Stimulated activated CD4-positive, alpha-beta T cell treated with anti-CD3 and anti-CD28 coated beads, Interleukin-12 subunit alpha, Interleukin-12 subunit beta, amount 100 ng/mL, for 4 hours (primary cell): ENCODE measurements around the gene CA10.

Source experiments
- DNase-seq: peaks from one replicate; pipeline ENCODE4 v3.0.0-alpha.2; 2020

Gene CA10

DNA sequence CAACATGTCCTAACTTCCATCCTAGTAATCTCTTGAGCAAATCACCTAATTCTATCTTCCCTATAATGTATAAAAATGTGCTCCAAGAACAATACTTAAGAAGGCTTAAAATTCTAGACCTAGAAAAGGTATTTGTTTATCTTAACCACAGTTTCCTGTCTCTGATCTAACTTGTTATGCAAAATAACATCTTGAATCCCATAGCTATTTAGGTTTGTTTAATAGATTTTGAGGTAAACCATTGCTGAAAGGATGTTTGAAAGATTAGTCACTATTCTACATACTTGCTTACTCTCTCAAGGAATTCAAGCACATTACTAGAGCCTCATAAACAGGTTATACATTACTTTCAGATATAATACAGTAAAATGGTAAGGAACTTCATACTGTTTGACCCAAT, 13.0 kb downstream of the CA10 start:
- no peak for DNase-seq

DNA sequence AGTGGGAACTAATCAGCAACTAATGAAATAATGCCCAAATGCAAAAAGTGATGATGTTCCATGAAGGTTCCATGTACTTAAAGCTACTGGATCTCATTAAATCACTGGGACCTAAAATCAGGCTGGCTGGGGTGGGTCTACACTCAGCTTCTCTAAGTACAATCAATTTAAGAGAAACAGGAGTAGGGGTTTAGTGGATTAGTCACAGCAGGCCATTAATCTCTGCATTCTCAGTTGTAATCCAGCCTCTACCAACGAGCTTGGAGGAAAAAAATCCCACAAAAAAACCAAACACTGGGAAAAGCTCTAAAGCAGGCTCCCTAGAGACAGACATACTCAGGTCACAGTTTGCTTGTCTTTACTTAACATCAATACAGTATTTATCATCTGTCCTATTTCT, 15.0 kb downstream of the CA10 start:
- no peak for DNase-seq

DNA sequence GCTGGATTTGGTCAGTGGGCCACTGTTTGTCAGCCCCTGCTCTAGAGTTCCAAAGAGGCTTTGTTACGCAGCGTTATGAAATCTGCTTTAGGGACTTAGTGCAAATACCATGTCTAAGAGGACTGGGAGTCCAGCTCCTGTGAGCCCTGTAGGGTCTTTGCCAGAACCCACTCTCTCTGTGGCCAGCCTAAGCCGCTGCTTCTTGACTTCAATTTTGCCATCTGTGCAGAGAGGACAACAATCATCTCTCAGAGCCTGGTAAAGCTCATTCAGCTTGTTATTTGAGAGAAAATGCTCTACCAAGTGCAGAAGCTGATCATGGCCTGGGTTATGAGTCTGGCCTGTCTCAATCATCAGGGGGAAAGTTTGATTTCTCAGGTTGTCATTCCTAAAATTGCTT, 17.9 kb downstream of the CA10 start:
- no peak for DNase-seq

- DNase-seq = no peak
These were observed 19.8 kb downstream of the CA10 start for GRCh38 chr17:52138752-52139151.

GRCh38 chr17:52138350-52138749, 20.2 kb downstream of the CA10 start:
- no peak for DNase-seq

DNA sequence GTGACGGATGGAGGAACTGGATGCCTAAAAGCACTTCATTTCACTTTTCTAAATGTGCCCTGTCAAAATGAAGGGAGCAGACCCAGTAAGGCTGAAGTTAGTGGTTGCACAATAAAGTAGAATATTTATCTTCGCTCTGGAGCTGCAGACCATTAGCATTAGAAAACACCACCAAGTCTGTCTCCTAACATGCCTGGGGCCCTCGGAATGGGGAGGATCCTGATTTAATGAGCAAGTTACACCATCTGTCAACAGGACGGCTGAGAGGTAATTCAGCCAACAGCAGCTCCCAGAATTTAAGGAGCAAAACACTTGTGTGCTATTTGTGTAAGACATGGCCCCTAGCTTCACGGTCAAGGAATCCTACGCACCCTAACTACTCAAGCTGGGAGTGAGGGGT, 22.3 kb downstream of the CA10 start:
- DNase-seq = no peak

DNA sequence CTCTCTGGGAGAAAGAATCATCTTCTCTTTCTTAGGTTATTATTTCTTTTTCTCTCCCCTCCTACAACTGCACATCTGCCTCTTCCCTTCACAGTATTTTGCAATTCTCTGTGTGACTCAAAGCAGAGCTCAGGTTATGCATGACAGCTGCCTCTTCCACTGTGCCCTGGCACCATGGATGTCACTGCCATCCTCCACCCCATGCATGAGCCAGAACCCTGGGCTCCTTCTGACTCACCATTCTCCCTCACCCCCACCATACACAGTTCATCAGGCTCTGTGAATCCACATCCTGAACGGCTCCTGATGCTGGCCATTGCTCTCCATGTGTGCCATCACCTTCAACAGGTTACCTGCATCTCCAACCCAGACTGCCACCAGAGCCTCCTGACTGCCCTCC, 23.9 kb downstream of the CA10 start:
- no peak for DNase-seq

- no peak for DNase-seq
These were observed 29.8 kb downstream of the CA10 start for GRCh38 chr17:52128721-52129120.

GRCh38 chr17:52124993-52125392, 33.5 kb downstream of the CA10 start:
- no peak for DNase-seq

GRCh38 chr17:52124561-52124960, 34.0 kb downstream of the CA10 start:
- no peak for DNase-seq

DNA sequence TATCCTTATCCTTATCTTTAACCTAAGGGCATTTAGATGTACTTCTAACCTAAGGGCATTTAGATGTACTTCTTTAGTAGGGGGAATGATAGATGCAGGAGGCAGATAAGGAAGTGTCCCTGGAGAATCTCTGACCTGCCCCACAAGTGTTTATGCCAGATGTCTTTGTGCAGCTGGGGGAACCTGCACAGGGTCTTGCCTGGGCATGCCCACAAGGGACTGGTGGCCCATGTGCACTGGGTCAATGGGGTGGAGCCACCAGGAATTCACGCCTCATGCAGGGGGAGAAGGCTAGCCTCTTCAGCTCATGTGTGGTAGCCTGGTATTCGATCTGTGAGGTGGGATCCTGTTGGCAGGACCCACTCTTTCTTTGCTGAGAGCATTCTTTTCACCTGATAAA, 38.0 kb downstream of the CA10 start:
- no peak for DNase-seq

DNA sequence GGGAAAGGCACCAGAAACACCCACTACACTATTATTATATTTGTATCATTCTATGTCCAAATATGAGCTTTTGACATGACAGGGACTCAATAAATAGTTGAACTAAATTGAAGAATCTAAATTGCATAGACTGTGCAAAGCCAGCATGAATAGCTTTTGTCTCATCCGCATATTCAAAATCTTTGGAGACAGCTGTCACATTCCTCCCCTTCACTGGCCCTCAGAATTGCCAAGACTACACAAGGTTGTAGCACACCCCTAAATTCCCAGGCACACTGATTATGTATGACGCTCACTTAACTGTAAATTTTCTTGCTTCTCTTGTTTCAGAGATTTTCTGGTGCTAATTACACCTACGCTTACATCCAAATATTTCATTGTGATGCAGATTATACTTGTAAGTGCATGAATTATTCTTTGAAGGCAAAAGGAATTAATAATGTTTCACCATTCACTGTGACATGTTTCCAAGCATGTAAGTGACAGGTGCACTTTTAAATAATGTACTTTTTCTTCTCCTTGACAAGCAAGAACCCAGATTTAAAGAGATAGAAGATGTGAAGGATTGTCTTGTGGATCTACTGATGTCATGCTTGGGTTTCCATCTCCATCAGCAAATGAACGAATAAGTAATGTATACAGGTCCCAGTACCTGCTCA, 47.5 kb downstream of the CA10 start:
- DNase-seq = no peak

GRCh38 chr17:52106638-52107261, 51.8 kb downstream of the CA10 start:
- DNase-seq = peak; percentile 25

- no peak for DNase-seq
These were observed 52.4 kb downstream of the CA10 start for GRCh38 chr17:52106072-52106471.

GRCh38 chr17:52105591-52105990, 52.9 kb downstream of the CA10 start:
- no peak for DNase-seq

DNA sequence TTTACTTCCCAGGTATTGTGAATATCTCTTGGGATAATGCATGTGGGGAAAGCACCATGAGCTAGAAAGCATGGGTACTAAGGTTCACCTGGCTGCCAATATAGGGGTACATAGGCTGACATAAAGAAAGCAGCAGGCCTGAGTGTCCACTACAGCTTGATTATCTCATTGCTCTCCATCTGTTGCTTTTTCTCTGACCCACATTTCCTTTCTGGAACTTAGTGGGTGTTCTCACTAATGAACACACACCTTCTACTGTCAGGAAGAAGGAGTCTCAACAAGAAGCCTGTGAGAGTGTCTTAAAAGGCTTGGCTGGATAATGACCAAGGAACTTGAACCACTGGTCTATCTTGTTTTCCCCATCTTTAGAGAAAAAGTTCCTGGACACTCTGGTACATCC, 62.5 kb downstream of the CA10 start:
- no peak for DNase-seq

GRCh38 chr17:52084176-52084575, 74.3 kb downstream of the CA10 start:
- no peak for DNase-seq

DNA sequence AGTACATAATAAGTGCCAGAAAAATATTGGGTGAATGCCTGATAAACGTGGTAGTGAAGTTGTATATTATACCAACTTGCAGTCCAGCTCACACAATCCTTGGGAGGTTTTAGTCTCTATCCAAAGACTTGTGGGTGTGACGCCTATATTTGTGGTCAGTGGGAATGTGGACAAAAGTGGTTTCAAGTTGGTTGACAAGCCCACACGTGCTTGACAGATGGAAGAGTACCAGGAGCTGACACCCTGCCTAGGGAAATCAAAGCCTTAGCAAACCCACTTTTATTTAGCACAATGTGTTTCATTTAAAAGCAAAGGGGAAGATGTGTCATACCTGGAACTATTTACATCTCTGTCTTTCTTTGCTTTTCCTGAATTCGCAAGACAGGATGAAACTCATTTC, 79.0 kb downstream of the CA10 start:
- DNase-seq = no peak

DNA sequence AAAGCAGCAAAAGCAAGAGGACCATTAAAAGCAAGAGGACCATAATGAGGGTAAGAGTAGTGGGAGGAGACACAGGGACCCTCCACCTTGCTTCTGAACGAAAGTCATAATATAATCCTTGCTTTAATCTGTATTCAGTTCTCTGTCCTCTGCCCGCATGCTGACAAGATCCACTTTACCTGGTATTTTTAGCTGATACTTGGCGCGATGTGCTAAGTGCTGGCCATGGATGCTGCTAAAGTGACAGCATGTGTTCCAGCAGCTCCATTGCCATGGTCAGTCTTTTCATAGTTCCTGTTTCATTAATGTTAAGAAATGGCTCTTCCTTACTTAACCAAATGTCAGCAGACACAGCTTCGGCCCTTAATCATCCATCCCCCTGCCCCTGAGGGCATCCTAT, 86.8 kb downstream of the CA10 start:
- no peak for DNase-seq

DNA sequence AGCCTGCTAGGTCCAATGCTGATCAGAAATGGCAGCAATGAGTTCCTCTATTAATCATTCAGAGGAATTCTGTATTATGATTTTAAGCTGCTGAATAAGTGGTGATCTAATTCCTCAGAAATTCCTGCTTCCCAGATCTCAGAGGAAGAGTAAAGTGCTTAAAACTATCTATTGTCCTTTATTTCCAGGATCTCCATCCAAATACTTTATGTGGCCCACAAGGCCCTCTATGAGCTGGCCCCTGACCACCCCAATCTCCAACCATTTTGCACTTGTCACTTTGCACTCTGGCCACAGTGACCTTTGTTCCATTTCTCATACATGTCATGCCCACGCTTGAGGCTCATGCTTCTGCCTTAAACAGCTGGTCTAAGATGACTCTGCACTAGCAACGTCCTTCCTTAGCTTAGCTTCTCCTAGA, 93.7 kb downstream of the CA10 start:
- DNase-seq = no peak

DNA sequence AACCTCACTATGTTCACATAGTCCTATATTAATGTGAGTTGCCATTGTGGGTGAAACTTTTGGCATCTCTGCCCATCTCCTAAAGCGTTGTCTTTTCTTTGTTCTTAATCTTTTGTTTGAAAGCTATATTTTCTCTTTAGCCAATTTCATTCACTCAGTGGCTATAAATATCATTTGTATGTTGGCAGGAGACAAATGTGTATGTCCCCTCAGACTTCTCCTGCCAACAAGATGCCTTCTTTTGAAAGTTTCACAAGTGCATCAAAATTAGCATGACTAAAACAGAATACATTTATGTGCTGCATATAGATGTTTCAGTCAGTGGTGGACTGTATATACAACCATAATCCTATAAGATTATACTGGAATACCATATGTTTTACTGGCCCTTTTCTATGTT, 109.0 kb downstream of the CA10 start:
- no peak for DNase-seq

DNA sequence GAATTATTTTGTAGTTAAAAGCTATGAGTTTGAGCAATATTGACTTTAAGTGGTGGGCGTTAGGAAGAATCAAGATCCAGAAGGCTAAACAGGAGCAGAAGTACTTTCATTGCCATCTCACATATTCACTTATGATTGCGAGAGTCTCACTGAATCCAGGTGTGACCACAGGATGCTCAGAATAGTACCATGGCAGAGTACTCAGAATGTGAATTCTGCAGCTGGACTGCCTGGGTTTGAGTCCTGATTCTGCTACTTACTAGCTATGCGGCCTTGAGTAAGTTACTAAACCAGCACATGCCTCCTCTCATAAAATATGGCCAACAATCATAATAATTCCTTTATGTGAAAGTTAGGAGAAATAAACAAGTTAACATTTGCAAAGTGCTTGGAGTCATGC, 109.5 kb downstream of the CA10 start:
- DNase-seq = no peak

GRCh38 chr17:52048137-52048898, 110.2 kb downstream of the CA10 start:
- no peak for DNase-seq

- no peak for DNase-seq
These were observed 111.4 kb downstream of the CA10 start for GRCh38 chr17:52047086-52047485.
